Neuronal stem cell (in vitro differentiated cells): ENCODE results near the gene OPTC.
A peak's percentile ranks its signal among the peaks of the same experiment; 100 is the strongest.
"Not testable (repeated sequence)": the region's sequence is repeated elsewhere in the genome, so short reads cannot be mapped to it uniquely, and the experiment has no call there.

ENCODE experiments used
- DNase-seq: peaks from one replicate; pipeline ENCODE4 v3.0.0-alpha.2; 2013; ENCODE audit warnings: low spot score
- H2AFZ ChIP-seq: one replicate; pipeline ENCODE4 v1.6.1; 2013; ENCODE audit warnings: mild to moderate bottlenecking, low read length, inconsistent platforms
- H2AK5ac ChIP-seq: 2 replicates; pipeline ENCODE4 v1.6.1; 2013; ENCODE audit warnings: low read depth, mild to moderate bottlenecking, inconsistent platforms, low read length, moderate library complexity, mixed read lengths
- H2BK120ac ChIP-seq: 2 replicates; pipeline ENCODE4 v1.6.1; 2013; ENCODE audit warnings: low read depth, mild to moderate bottlenecking, inconsistent platforms, low read length, moderate library complexity, mixed read lengths
- H2BK12ac ChIP-seq: one replicate; pipeline ENCODE4 v1.6.1; 2013; ENCODE audit warnings: low read length, inconsistent platforms
- H2BK15ac ChIP-seq: 2 replicates; pipeline ENCODE4 v1.6.1; 2013; ENCODE audit warnings: mild to moderate bottlenecking, low read length, inconsistent platforms, mixed read lengths
- H2BK5ac ChIP-seq: one replicate; pipeline ENCODE4 v1.6.1; 2013; ENCODE audit warnings: inconsistent platforms, mild to moderate bottlenecking, low read length, moderate library complexity
- H3K14ac ChIP-seq: one replicate; pipeline ENCODE4 v1.6.1; 2013; ENCODE audit warnings: low read length, inconsistent platforms
- H3K18ac ChIP-seq: 2 replicates; pipeline ENCODE4 v1.6.1; 2013; ENCODE audit warnings: low read length, inconsistent platforms
- H3K23ac ChIP-seq: 2 replicates; pipeline ENCODE4 v1.6.1; 2013; ENCODE audit warnings: low read depth, mild to moderate bottlenecking, mixed read lengths, low read length, inconsistent platforms; ENCODE audit not compliant: poor library complexity
- H3K27ac ChIP-seq: replicated peaks from 3 replicates; pipeline ENCODE4 v1.5.1; 2013; ENCODE audit warnings: low read length, inconsistent platforms
- H3K27me3 ChIP-seq, 3 experiments: 2 replicates each; pipeline ENCODE4 v1.6.1; 2013; ENCODE audit warnings: low read length in 3 of 3, mild to moderate bottlenecking in 2 of 3, inconsistent platforms in 1 of 3, low read depth in 1 of 3, mixed read lengths in 1 of 3, moderate library complexity in 1 of 3; ENCODE audit not compliant: control insufficient read depth in 3 of 3, insufficient read depth in 3 of 3
- H3K36me3 ChIP-seq, 2 donors: replicated peaks in 1 of 2; 2 replicates each; pipeline ENCODE4 v1.6.1; 2013; ENCODE audit warnings: low read length in 2 of 2; ENCODE audit not compliant: control insufficient read depth in 2 of 2, insufficient read depth in 2 of 2
- H3K4ac ChIP-seq: 2 replicates; pipeline ENCODE4 v1.6.1; 2013; ENCODE audit warnings: inconsistent platforms, mild to moderate bottlenecking, low read length, moderate library complexity
- H3K4me1 ChIP-seq, 2 donors: 1 replicate in 1 of 2; 2 replicates in 1 of 2; pipeline ENCODE4 v1.6.1; 2013; ENCODE audit warnings: low read length in 2 of 2, low read depth in 1 of 2; ENCODE audit not compliant: control insufficient read depth in 2 of 2, insufficient read depth in 1 of 2
- H3K4me2 ChIP-seq: one replicate; pipeline ENCODE4 v1.6.1; 2013; ENCODE audit warnings: mild to moderate bottlenecking, low read length, inconsistent platforms; ENCODE audit not compliant: insufficient read depth, poor library complexity, severe bottlenecking
- H3K4me3 ChIP-seq, 2 donors: 2 replicates each; pipeline ENCODE4 v1.5.1; 2013; ENCODE audit warnings: low read length in 2 of 2, mild to moderate bottlenecking in 2 of 2, inconsistent platforms in 1 of 2, moderate library complexity in 1 of 2
- H3K79me1 ChIP-seq: one replicate; pipeline ENCODE4 v1.6.1; 2013; ENCODE audit warnings: low read depth, mild to moderate bottlenecking, inconsistent platforms, low read length, moderate library complexity
- H3K9ac ChIP-seq: one replicate; pipeline ENCODE4 v1.6.1; 2013; ENCODE audit warnings: mild to moderate bottlenecking, low read depth, low read length, inconsistent platforms; ENCODE audit not compliant: poor library complexity
- H3K9me3 ChIP-seq, 2 donors: replicated peaks in 1 of 2; 2 replicates each; pipeline versions ENCODE3 to v1.6.1; 2013; ENCODE audit warnings: low read length in 2 of 2, mild to moderate bottlenecking in 2 of 2, inconsistent platforms in 1 of 2, low read depth in 1 of 2, mixed read lengths in 1 of 2, moderate library complexity in 1 of 2; ENCODE audit not compliant: control insufficient read depth in 2 of 2, insufficient read depth in 1 of 2
- H4K8ac ChIP-seq: one replicate; pipeline ENCODE4 v1.6.1; 2013; ENCODE audit warnings: low read depth, mild to moderate bottlenecking, inconsistent platforms, low read length, moderate library complexity
- H4K91ac ChIP-seq: one replicate; pipeline ENCODE4 v1.6.1; 2013; ENCODE audit warnings: low read length, low read depth, mild to moderate bottlenecking, inconsistent platforms; ENCODE audit not compliant: poor library complexity
- WGBS, 2 donors: extraction: QIAGEN DNeasy Blood & Tissue Kit; methylation state at CpG; one replicate each; pipeline ENCODE4 v1.1.7; 2013; ENCODE audit warnings: missing lambda C conversion rate in 2 of 2, mixed read lengths in 1 of 2; ENCODE audit not compliant: insufficient read length in 2 of 2, insufficient replicate concordance in 1 of 2; ENCODE audit errors: extremely low coverage in 2 of 2; 5-methylcytosine and 5-hydroxymethylcytosine counted together

OPTC gene

DNA sequence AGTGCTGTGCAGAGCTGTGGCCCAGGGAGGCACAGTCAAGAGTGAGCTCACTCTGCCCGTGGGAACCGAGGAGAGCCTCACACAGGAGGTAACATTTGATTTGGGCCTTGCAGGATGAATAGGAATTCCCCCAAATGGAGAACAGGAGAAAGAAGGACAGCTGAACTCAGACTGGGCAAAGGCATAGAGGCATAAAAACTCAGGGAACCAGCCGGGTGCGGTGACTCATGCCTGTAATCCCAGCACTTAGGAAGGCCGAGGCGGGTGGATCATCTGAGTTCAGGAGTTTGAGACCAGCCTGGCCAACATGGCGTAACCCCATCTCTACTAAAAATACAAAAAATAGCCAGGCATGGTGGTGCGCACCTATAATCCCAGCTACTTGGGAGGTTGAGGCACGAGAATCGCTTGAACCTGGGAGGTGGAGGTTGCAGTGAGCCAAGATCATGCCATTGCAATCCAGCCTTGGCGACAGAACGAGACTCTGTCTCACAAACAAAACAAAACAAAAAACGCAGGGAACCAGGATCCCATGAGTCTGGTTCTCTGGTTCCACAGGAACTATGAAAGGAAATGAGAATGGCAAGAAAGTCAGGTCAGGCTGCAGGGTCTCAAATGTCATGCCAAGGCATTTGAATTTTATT lies 26.9 kb upstream of the OPTC start:
- H3K9me3 ChIP-seq, H2BK15ac ChIP-seq, H3K4me2 ChIP-seq, H4K8ac ChIP-seq, H3K9ac ChIP-seq, H3K4ac ChIP-seq, H2BK5ac ChIP-seq, H3K79me1 ChIP-seq, H2AFZ ChIP-seq, H2BK120ac ChIP-seq, DNase-seq, H3K36me3 ChIP-seq, H3K23ac ChIP-seq, H2AK5ac ChIP-seq, H3K4me3 ChIP-seq, H3K14ac ChIP-seq, H4K91ac ChIP-seq: not testable (repeated sequence)
- WGBS, 2 donors = no CpG with 5 or more reads among the region's 13 CpGs
- peak overlapping the region; percentile 5 for H3K27ac ChIP-seq
- H3K18ac ChIP-seq = peak overlapping the region; percentile 73
- H3K4me1 ChIP-seq = peaks cover 16 to 29% of the 10 kb centered on the region in 2 donors
- H3K27me3 ChIP-seq = peaks cover 0 to 37% (median 0%) of the 10 kb centered on the region in 3 experiments
- peak overlapping the region; percentile 4 for H2BK12ac ChIP-seq

- peak overlapping the region; percentile 10 for H2BK120ac ChIP-seq
- no peak overlapping the region for H2BK12ac ChIP-seq
- no peak overlapping the region for H3K4me3 ChIP-seq
- no peak overlapping the region for H2AFZ ChIP-seq
- no peaks in the 10 kb centered on the region for H3K79me1 ChIP-seq
- H3K36me3 ChIP-seq = no peaks in the 10 kb centered on the region
- H2AK5ac ChIP-seq = peak overlapping the region; percentile 94
- peaks cover 0 to 37% (median 0%) of the 10 kb centered on the region in 3 experiments for H3K27me3 ChIP-seq
- no peak overlapping the region for H3K27ac ChIP-seq
- H4K8ac ChIP-seq = no peak overlapping the region
- H4K91ac ChIP-seq = no peak overlapping the region
- H3K4me2 ChIP-seq = no peak overlapping the region
- no peak overlapping the region for H3K23ac ChIP-seq
- peak overlapping the region; percentile 12 for H3K14ac ChIP-seq
- H3K4me1 ChIP-seq = peaks cover 16 to 29% of the 10 kb centered on the region in 2 donors
- no peak overlapping the region for H2BK5ac ChIP-seq
- H3K18ac ChIP-seq = peak overlapping the region; percentile 29
- H3K9me3 ChIP-seq = no peaks in the 10 kb centered on the region
- H2BK15ac ChIP-seq = peak overlapping the region; percentile 25
- H3K4ac ChIP-seq = no peak overlapping the region
- WGBS, 2 donors = no CpG with 5 or more reads among the region's 9 CpGs
- no peak overlapping the region for H3K9ac ChIP-seq
- no peak for DNase-seq
These were observed 26.4 kb upstream of the OPTC start for GRCh38 chr1:203467550-203467921.

DNA sequence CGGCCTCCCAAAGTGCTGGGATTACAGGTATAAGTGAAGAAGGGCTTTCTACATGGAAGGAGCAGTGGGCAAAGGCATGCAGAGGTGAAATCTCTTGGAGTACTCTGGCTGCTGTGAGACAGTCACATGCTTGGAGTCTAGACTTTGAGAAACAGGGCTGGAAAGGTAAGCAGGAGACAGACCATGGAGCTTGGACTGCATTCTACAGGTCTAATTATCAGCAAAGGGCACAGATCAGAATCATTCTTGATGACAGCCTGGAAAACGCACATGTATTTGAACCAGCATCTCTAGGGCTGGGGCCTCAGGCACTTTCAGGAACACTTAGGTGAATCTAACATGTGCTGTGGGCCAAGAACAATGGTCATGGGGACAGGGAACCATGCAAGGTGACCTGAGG lies 25.6 kb upstream of the OPTC start:
- Histone ChIP-seq H3K18ac (peak overlapping the region; percentile 57), H2BK120ac (no peak overlapping the region), H3K27ac (no peak overlapping the region), H3K27me3 (peaks cover 0 to 33% (median 0%) of the 10 kb centered on the region in 3 experiments), H2AFZ (no peak overlapping the region), H2BK5ac (no peak overlapping the region), H2AK5ac (peak overlapping the region; percentile 59), H3K14ac (no peak overlapping the region), H4K91ac (no peak overlapping the region), H2BK12ac (peak overlapping the region; percentile 18), H3K4me3 (no peak overlapping the region), H4K8ac (no peak overlapping the region), H3K36me3 (no peaks in the 10 kb centered on the region), H3K9ac (no peak overlapping the region), H3K79me1 (no peaks in the 10 kb centered on the region), H3K4me2 (no peak overlapping the region), H3K23ac (no peak overlapping the region), H3K9me3 (no peaks in the 10 kb centered on the region), H3K4me1 (peaks cover 16 to 29% of the 10 kb centered on the region in 2 donors), H3K4ac (no peak overlapping the region), H2BK15ac (peak overlapping the region; percentile 16)
- no peak for DNase-seq
- WGBS, 2 donors = no CpG with 5 or more reads among the region's 2 CpGs

- H3K4me3 ChIP-seq = no peak overlapping the region
- no peak overlapping the region for H3K4ac ChIP-seq
- H4K91ac ChIP-seq = no peak overlapping the region
- no peak overlapping the region for H3K23ac ChIP-seq
- H2BK5ac ChIP-seq = no peak overlapping the region
- peaks cover 0 to 21% (median 0%) of the 10 kb centered on the region in 3 experiments for H3K27me3 ChIP-seq
- no peak overlapping the region for H3K4me2 ChIP-seq
- H2AK5ac ChIP-seq = peak overlapping the region; percentile 33
- H4K8ac ChIP-seq = no peak overlapping the region
- H2BK120ac ChIP-seq = no peak overlapping the region
- no peaks in the 10 kb centered on the region for H3K9me3 ChIP-seq
- H3K27ac ChIP-seq = no peak overlapping the region
- H3K18ac ChIP-seq = peak overlapping the region; percentile 66
- H2BK15ac ChIP-seq = peak overlapping the region; percentile 13
- no peaks in the 10 kb centered on the region for H3K79me1 ChIP-seq
- WGBS, 2 donors = no CpG with 5 or more reads among the region's 5 CpGs
- H3K14ac ChIP-seq = no peak overlapping the region
- peaks cover 18% of the 10 kb centered on the region in 2 donors for H3K4me1 ChIP-seq
- H3K36me3 ChIP-seq = no peaks in the 10 kb centered on the region
- H2BK12ac ChIP-seq = peak overlapping the region; percentile 49
- no peak overlapping the region for H2AFZ ChIP-seq
- DNase-seq = no peak
- H3K9ac ChIP-seq = no peak overlapping the region
These were observed 23.7 kb upstream of the OPTC start for GRCh38 chr1:203470240-203470639.
